ENCODE results near the gene ZNRF1. TPM values are rescaled to one million over a fixed set of nuclear protein-coding genes. Genes with fewer than 3 reads are reported as not detected.
"Not testable (repeated sequence)": the region's sequence is repeated elsewhere in the genome, so short reads cannot be mapped to it uniquely, and the experiment has no call there.

The ZNRF1 gene
- total RNA-seq, 4 donors from 2014 or later, result 14.1 to 37.4 (median 19.4) TPM

GRCh38 chr16:75014318-75014717, 15.5 kb downstream of the ZNRF1 start:
- H3K36me3 ChIP-seq, result no peaks in the 10 kb centered on the region
- H3K9me3 ChIP-seq, result no peaks in the 10 kb centered on the region
- H3K4me3 ChIP-seq, result no peak overlapping the region
- TF ChIP-seq CTCF (IDR thresholded peaks at IDR 0.05) (no peak), POLR2A (IDR thresholded peaks at IDR 0.05) (no peak)
- peak overlapping the region in 1 of 2 donors; percentile 29 for H3K27ac ChIP-seq
- H3K27me3 ChIP-seq, result no peaks in the 10 kb centered on the region
- intact Hi-C loops (cut with DNase I; ENCODE audit: low total_unique reads), result no loop called here
- peaks cover 0 to 10% of the 10 kb centered on the region in 2 donors for H3K4me1 ChIP-seq
- no peak for DNase-seq

GRCh38 chr16:75016451-75017081, 17.7 kb downstream of the ZNRF1 start:
- H3K27me3 ChIP-seq; H3K4me1 ChIP-seq; H3K36me3 ChIP-seq; H3K4me3 ChIP-seq; H3K9me3 ChIP-seq; intact Hi-C loops (cut with DNase I; ENCODE audit: low total_unique reads); DNase-seq: not testable (repeated sequence)
- H3K27ac ChIP-seq, result peak overlapping the region in 1 of 2 donors; percentile 39

GRCh38 chr16:75017670-75018525, 19.1 kb downstream of the ZNRF1 start:
- Histone ChIP-seq H3K9me3 (peaks cover 0 to 3% of the 10 kb centered on the region in 2 donors), H3K27me3 (no peaks in the 10 kb centered on the region), H3K4me3 (no peak overlapping the region), H3K27ac (peak overlapping the region in 1 of 2 donors; percentile 39), H3K36me3 (no peaks in the 10 kb centered on the region), H3K4me1 (no peaks in the 10 kb centered on the region)
- no peak for DNase-seq
- TF ChIP-seq CTCF (IDR thresholded peaks at IDR 0.05), result no peak
- TF ChIP-seq POLR2A (IDR thresholded peaks at IDR 0.05), result no peak
- intact Hi-C loops (cut with DNase I; ENCODE audit: low total_unique reads), result no loop called here

GRCh38 chr16:75019007-75019406, 20.2 kb downstream of the ZNRF1 start:
- Histone ChIP-seq H3K4me3 (no peak overlapping the region), H3K9me3 (peaks cover 0 to 3% of the 10 kb centered on the region in 2 donors), H3K36me3 (no peaks in the 10 kb centered on the region), H3K27me3 (no peaks in the 10 kb centered on the region), H3K27ac (no peak overlapping the region), H3K4me1 (no peaks in the 10 kb centered on the region)
- no peak for TF ChIP-seq CTCF (IDR thresholded peaks at IDR 0.05)
- TF ChIP-seq POLR2A (IDR thresholded peaks at IDR 0.05), result no peak
- intact Hi-C loops (cut with DNase I; ENCODE audit: low total_unique reads), result no loop called here
- DNase-seq, result no peak

- Histone ChIP-seq H3K4me3 (no peak overlapping the region), H3K27me3 (no peaks in the 10 kb centered on the region), H3K4me1 (no peaks in the 10 kb centered on the region), H3K27ac (no peak overlapping the region), H3K36me3 (no peaks in the 10 kb centered on the region), H3K9me3 (peaks cover 0 to 3% of the 10 kb centered on the region in 2 donors)
- no peak for DNase-seq
- intact Hi-C loops (cut with DNase I; ENCODE audit: low total_unique reads), result no loop called here
- TF ChIP-seq CTCF (IDR thresholded peaks at IDR 0.05) (no peak), POLR2A (IDR thresholded peaks at IDR 0.05) (no peak)
These were observed 20.8 kb downstream of the ZNRF1 start for GRCh38 chr16:75019586-75019985.
